Right atrium auricular region (tissue), 2 donors: ENCODE results near the gene CMTM7. TPM values are rescaled to one million over a fixed set of nuclear protein-coding genes. Genes with fewer than 3 reads are reported as not detected.
"Not testable (repeated sequence)": the region's sequence is repeated elsewhere in the genome, so short reads cannot be mapped to it uniquely, and the experiment has no call there.

ENCODE experiments used
- DNase-seq: peaks from one replicate; pipeline ENCODE4 v3.0.0-alpha.2; 2019; ENCODE audit warnings: low spot score
- H3K27ac ChIP-seq, 2 donors: fragments of 200-600 bp; sonication (generic); 1 replicate in 1 of 2; 2 replicates in 1 of 2; pipeline ENCODE4 v1.5.1; 2016 to 2019
- H3K27me3 ChIP-seq, 2 donors: fragments of 200-600 bp; sonication (generic); one replicate each; pipeline versions ENCODE4 v1.5.1 to v1.6.0; 2017 to 2019
- H3K36me3 ChIP-seq: fragments of 200-600 bp; sonication (generic); one replicate; pipeline ENCODE4 v1.5.1; 2016
- H3K4me1 ChIP-seq, 2 donors: fragments of 200-600 bp; sonication (generic); one replicate each; pipeline versions ENCODE4 v1.5.1 to v1.6.0; 2017 to 2019
- H3K4me3 ChIP-seq, 2 donors: fragments of 200-600 bp; sonication (generic); 1 replicate in 1 of 2; 2 replicates in 1 of 2; pipeline ENCODE4 v1.5.1; 2017 to 2019; ENCODE audit warnings: mild to moderate bottlenecking in 1 of 2, moderate library complexity in 1 of 2
- H3K9me3 ChIP-seq, 2 donors: fragments of 200-600 bp; sonication (generic); one replicate each; pipeline ENCODE4 v1.5.1; 2019
- total RNA-seq, 2 donors: library from RNA; depleted of rRNA; stranded (reverse); fragments of >200 nt; gene quantifications; one replicate each; pipeline ENCODE4 v1.1.0, GENCODE V29; 2016
- TF ChIP-seq, protein P1 (sequence below), 2 donors: fragments of 200-600 bp; sonication (generic); IDR thresholded peaks; one replicate each; pipeline ENCODE4 v1.5.1; 2019; ENCODE audit warnings: antibody characterized with exemption in 2 of 2

The CMTM7 gene
- total RNA-seq, 2 donors from 2014 or later: 8.2 to 10.5 TPM

- H3K9me3 ChIP-seq, H3K36me3 ChIP-seq, DNase-seq, H3K27me3 ChIP-seq, H3K27ac ChIP-seq, H3K4me3 ChIP-seq: not testable (repeated sequence)
- H3K4me1 ChIP-seq: peaks cover 0 to 14% of the 10 kb centered on the region in 2 donors
Measured at GRCh38 chr3:32464726-32465125, 73.1 kb downstream of the CMTM7 start.

GRCh38 chr3:32466808-32467207 lies 75.2 kb downstream of the CMTM7 start:
- not testable (repeated sequence) for DNase-seq, H3K27ac ChIP-seq, H3K9me3 ChIP-seq, H3K36me3 ChIP-seq, H3K27me3 ChIP-seq, H3K4me3 ChIP-seq
- H3K4me1 ChIP-seq: peaks cover 0 to 14% of the 10 kb centered on the region in 2 donors

- Histone ChIP-seq H3K4me1 (peaks cover 0 to 14% of the 10 kb centered on the region in 2 donors), H3K36me3 (no peaks in the 10 kb centered on the region), H3K4me3 (peak overlapping the region in 1 of 2 donors; percentile 45), H3K9me3 (no peaks in the 10 kb centered on the region), H3K27me3 (no peaks in the 10 kb centered on the region), H3K27ac (peak overlapping the region in 1 of 2 donors; percentile 48)
- TF ChIP-seq, protein P1, sequence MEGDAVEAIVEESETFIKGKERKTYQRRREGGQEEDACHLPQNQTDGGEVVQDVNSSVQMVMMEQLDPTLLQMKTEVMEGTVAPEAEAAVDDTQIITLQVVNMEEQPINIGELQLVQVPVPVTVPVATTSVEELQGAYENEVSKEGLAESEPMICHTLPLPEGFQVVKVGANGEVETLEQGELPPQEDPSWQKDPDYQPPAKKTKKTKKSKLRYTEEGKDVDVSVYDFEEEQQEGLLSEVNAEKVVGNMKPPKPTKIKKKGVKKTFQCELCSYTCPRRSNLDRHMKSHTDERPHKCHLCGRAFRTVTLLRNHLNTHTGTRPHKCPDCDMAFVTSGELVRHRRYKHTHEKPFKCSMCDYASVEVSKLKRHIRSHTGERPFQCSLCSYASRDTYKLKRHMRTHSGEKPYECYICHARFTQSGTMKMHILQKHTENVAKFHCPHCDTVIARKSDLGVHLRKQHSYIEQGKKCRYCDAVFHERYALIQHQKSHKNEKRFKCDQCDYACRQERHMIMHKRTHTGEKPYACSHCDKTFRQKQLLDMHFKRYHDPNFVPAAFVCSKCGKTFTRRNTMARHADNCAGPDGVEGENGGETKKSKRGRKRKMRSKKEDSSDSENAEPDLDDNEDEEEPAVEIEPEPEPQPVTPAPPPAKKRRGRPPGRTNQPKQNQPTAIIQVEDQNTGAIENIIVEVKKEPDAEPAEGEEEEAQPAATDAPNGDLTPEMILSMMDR (IDR thresholded peaks at IDR 0.05): peak; percentile 97 to 99
- DNase-seq: peak; percentile 76
Measured at GRCh38 chr3:32467333-32468070, 75.8 kb downstream of the CMTM7 start.

DNA sequence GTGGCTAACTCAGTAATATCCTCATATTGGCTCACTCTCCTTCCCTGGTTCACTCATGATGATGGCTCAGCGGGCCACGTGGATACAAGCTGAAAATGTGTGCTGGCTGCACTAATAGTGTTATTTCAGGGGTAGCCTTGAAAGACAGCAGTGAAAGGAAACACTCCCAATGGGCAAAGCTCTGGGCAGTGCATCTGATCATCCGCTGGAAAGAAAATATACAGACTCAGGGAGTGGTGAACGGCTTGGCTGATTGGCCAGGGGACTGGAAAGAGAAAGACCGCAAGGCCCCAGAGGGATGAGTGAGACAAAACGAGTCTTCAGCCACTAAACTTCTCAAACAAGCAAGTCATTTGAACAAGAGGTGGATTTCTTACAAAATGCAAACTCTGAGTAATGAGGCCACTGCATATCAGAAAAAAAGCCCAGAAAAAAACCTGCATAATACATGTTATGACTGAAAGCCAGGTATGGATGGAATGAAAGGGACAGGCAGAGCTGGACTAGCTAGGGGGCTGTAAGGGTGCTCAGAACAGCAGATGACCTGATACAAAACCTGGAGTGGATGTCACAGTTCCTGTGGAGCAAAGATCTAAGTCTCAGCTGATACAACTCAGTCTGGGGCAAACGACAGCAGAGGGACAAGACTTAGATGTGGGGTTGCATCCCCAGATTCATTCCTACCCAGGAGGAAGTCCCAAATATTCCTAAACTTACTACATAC lies 77.7 kb downstream of the CMTM7 start:
- no peak overlapping the region for H3K27ac ChIP-seq
- DNase-seq: no peak
- TF ChIP-seq, protein P1 (IDR thresholded peaks at IDR 0.05): no peak
- H3K4me3 ChIP-seq: no peak overlapping the region
- no peaks in the 10 kb centered on the region for H3K36me3 ChIP-seq
- H3K27me3 ChIP-seq: no peaks in the 10 kb centered on the region
- peaks cover 0 to 14% of the 10 kb centered on the region in 2 donors for H3K4me1 ChIP-seq
- H3K9me3 ChIP-seq: no peaks in the 10 kb centered on the region

- Histone ChIP-seq H3K27me3 (no peaks in the 10 kb centered on the region), H3K4me1 (peaks cover 0 to 14% of the 10 kb centered on the region in 2 donors), H3K27ac (no peak overlapping the region), H3K36me3 (no peaks in the 10 kb centered on the region), H3K4me3 (no peak overlapping the region), H3K9me3 (no peaks in the 10 kb centered on the region)
- TF ChIP-seq, protein P1 (IDR thresholded peaks at IDR 0.05): no peak
- DNase-seq: no peak
Measured at GRCh38 chr3:32470362-32470761, 78.7 kb downstream of the CMTM7 start.

GRCh38 chr3:32471246-32471645 lies 79.6 kb downstream of the CMTM7 start:
- no peak overlapping the region for H3K27ac ChIP-seq
- H3K4me1 ChIP-seq: peaks cover 0 to 14% of the 10 kb centered on the region in 2 donors
- no peaks in the 10 kb centered on the region for H3K9me3 ChIP-seq
- TF ChIP-seq, protein P1 (IDR thresholded peaks at IDR 0.05): no peak
- no peaks in the 10 kb centered on the region for H3K36me3 ChIP-seq
- no peaks in the 10 kb centered on the region for H3K27me3 ChIP-seq
- no peak overlapping the region for H3K4me3 ChIP-seq
- DNase-seq: no peak

GRCh38 chr3:32472151-32472550 lies 80.5 kb downstream of the CMTM7 start:
- not testable (repeated sequence) for H3K9me3 ChIP-seq, H3K27me3 ChIP-seq, DNase-seq, H3K36me3 ChIP-seq, H3K4me3 ChIP-seq, H3K27ac ChIP-seq
- peaks cover 0 to 14% of the 10 kb centered on the region in 2 donors for H3K4me1 ChIP-seq
